Vagina (tissue), 2 donors: ENCODE measurements around the gene HECTD3. TPM values are rescaled to one million over a fixed set of nuclear protein-coding genes. Genes with fewer than 3 reads are reported as not detected.

Source experiments
- DNase-seq, 2 donors: peaks; one replicate each; pipeline ENCODE4 v3.0.0-alpha.2; 2017; ENCODE audit errors: extremely low spot score in 2 of 2
- H3K27ac ChIP-seq: fragments of 200-600 bp; sonication (generic); one replicate; pipeline ENCODE4 v1.5.1; 2019
- H3K27me3 ChIP-seq: fragments of 200-600 bp; sonication (generic); one replicate; pipeline ENCODE4 v1.5.1; 2019
- H3K36me3 ChIP-seq, 2 donors: fragments of 200-600 bp; sonication (generic); one replicate each; pipeline ENCODE4 v1.5.1; 2017 to 2019
- H3K4me1 ChIP-seq: fragments of 200-600 bp; sonication (generic); one replicate; pipeline ENCODE4 v1.5.1; 2019
- H3K4me3 ChIP-seq, 2 donors: fragments of 200-600 bp; sonication (generic); 1 replicate in 1 of 2; 2 replicates in 1 of 2; pipeline ENCODE4 v1.5.1; 2016 to 2019
- H3K9me3 ChIP-seq: fragments of 200-600 bp; sonication (generic); one replicate; pipeline ENCODE4 v1.5.1; 2019
- CTCF ChIP-seq, 3 experiments: fragments of 450-650 bp in 2 of 3; fragments of 200-600 bp in 1 of 3; sonication (generic) in 1 of 3; IDR thresholded peaks; one replicate each; pipeline ENCODE4 v1.5.1; 2017 to 2019; ENCODE audit warnings: antibody characterized with exemption in 3 of 3, mild to moderate bottlenecking in 2 of 3, moderate library complexity in 2 of 3
- POLR2A ChIP-seq, 2 donors: fragments of 450-650 bp; IDR thresholded peaks; one replicate each; pipeline ENCODE4 v1.6.1; 2017; ENCODE audit warnings: antibody characterized with exemption in 2 of 2, mild to moderate bottlenecking in 2 of 2, moderate library complexity in 2 of 2
- POLR2AphosphoS5 ChIP-seq, 2 donors: sonication (generic); formaldehyde crosslinking; IDR thresholded peaks; one replicate each; pipeline ENCODE4 v1.9.0; 2017; ENCODE audit warnings: antibody characterized with exemption in 2 of 2, mild to moderate bottlenecking in 2 of 2, low read depth in 1 of 2; ENCODE audit not compliant: insufficient read depth in 1 of 2
- intact Hi-C: fragments of 100-400 bp; cut with DNase I; formaldehyde crosslinking; loops from one replicate; pipeline ENCODE4 v1.15.1; 2023
- total RNA-seq: library from RNA; depleted of rRNA; stranded (reverse); fragments of >200 nt; gene quantifications from one replicate; pipeline ENCODE4 v1.2.3, GENCODE V29; 2016

HECTD3 gene
- total RNA-seq, 1 donor from 2014 or later, result 29.7 TPM

GRCh38 chr1:45026446-45026845, 15.3 kb upstream of the HECTD3 start:
- intact Hi-C loops, result no loop called here
- no peak for DNase-seq
- H3K4me1 ChIP-seq, result no peaks in the 10 kb centered on the region
- H3K4me3 ChIP-seq, result no peak overlapping the region
- TF ChIP-seq POLR2A (IDR thresholded peaks at IDR 0.05) (no peak), POLR2AphosphoS5 (IDR thresholded peaks at IDR 0.05; ENCODE audit: insufficient read depth in 1 of 2, low read depth in 1 of 2) (no peak), CTCF (IDR thresholded peaks at IDR 0.05) (no peak)
- H3K9me3 ChIP-seq, result no peaks in the 10 kb centered on the region
- no peaks in the 10 kb centered on the region for H3K27me3 ChIP-seq
- no peak overlapping the region for H3K27ac ChIP-seq
- no peaks in the 10 kb centered on the region for H3K36me3 ChIP-seq

- intact Hi-C loops, result no loop called here
- no peak for TF ChIP-seq CTCF (IDR thresholded peaks at IDR 0.05)
- Histone ChIP-seq H3K36me3 (no peaks in the 10 kb centered on the region), H3K9me3 (no peaks in the 10 kb centered on the region), H3K4me1 (no peaks in the 10 kb centered on the region), H3K27me3 (no peaks in the 10 kb centered on the region), H3K4me3 (no peak overlapping the region), H3K27ac (no peak overlapping the region)
- DNase-seq, result no peak
These were observed 12.5 kb upstream of the HECTD3 start for GRCh38 chr1:45023663-45024062.

GRCh38 chr1:45018599-45019230, 7.6 kb upstream of the HECTD3 start:
- Histone ChIP-seq H3K36me3 (no peaks in the 10 kb centered on the region), H3K9me3 (no peaks in the 10 kb centered on the region), H3K27ac (no peak overlapping the region), H3K4me3 (no peak overlapping the region), H3K27me3 (no peaks in the 10 kb centered on the region), H3K4me1 (peaks cover 7% of the 10 kb centered on the region)
- no peak for TF ChIP-seq POLR2A (IDR thresholded peaks at IDR 0.05)
- TF ChIP-seq CTCF (IDR thresholded peaks at IDR 0.05), result peak; percentile 35 to 44 (median 38)
- intact Hi-C loops, result loop anchor here (10.0 kb wide), 1 partner anchor 546 kb away; no protein-coding TSS in a partner anchor
- DNase-seq, result no peak

- TF ChIP-seq POLR2A (IDR thresholded peaks at IDR 0.05) (no peak), CTCF (IDR thresholded peaks at IDR 0.05) (no peak), POLR2AphosphoS5 (IDR thresholded peaks at IDR 0.05; ENCODE audit: insufficient read depth in 1 of 2, low read depth in 1 of 2) (no peak)
- Histone ChIP-seq H3K4me1 (peaks cover 23% of the 10 kb centered on the region), H3K27me3 (no peaks in the 10 kb centered on the region), H3K4me3 (no peak overlapping the region), H3K36me3 (no peaks in the 10 kb centered on the region), H3K9me3 (no peaks in the 10 kb centered on the region), H3K27ac (no peak overlapping the region)
- intact Hi-C loops, result loop anchor here (10.0 kb wide), 1 partner anchor 548 kb away; no protein-coding TSS in a partner anchor
- no peak for DNase-seq
These were observed 5.6 kb upstream of the HECTD3 start for GRCh38 chr1:45016767-45017166.

- no peak for DNase-seq
- intact Hi-C loops, result loop anchor here (10.0 kb wide), 1 partner anchor 549 kb away; no protein-coding TSS in a partner anchor
- no peak overlapping the region for H3K27ac ChIP-seq
- H3K9me3 ChIP-seq, result no peaks in the 10 kb centered on the region
- no peaks in the 10 kb centered on the region for H3K36me3 ChIP-seq
- no peak overlapping the region for H3K4me3 ChIP-seq
- H3K4me1 ChIP-seq, result peaks cover 29% of the 10 kb centered on the region
- no peaks in the 10 kb centered on the region for H3K27me3 ChIP-seq
- TF ChIP-seq CTCF (IDR thresholded peaks at IDR 0.05) (no peak), POLR2AphosphoS5 (IDR thresholded peaks at IDR 0.05; ENCODE audit: insufficient read depth in 1 of 2, low read depth in 1 of 2) (no peak), POLR2A (IDR thresholded peaks at IDR 0.05) (no peak)
These were observed 5.1 kb upstream of the HECTD3 start for GRCh38 chr1:45016090-45016697.
